Inferior parietal cortex (tissue), 1 donor: ENCODE measurements around the gene TIAM2.

Experiments used
- DNase-seq: peaks from one replicate; pipeline ENCODE4 v3.0.0-alpha.2; 2016; ENCODE audit errors: extremely low spot score

TIAM2 gene

DNA sequence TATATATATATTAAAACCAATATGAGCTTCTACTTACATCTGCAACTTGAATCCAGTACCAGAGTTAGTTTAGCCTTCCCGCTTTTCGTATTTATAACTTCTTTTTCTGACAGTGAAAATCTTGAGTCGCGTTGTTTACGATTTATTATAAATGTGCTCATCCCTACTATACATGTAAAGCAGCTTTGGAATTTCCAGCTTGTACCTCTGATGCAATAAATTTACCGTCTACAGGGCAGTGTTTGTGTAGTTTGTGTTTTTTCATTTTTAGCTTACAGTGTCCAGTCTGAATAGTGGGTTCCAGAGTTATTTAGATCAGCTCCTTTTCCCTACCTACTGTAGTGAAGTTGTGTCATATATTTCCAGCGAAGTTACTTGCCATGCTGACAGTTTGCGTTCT lies 66.3 kb downstream of the TIAM2 start:
- no peak for DNase-seq

DNA sequence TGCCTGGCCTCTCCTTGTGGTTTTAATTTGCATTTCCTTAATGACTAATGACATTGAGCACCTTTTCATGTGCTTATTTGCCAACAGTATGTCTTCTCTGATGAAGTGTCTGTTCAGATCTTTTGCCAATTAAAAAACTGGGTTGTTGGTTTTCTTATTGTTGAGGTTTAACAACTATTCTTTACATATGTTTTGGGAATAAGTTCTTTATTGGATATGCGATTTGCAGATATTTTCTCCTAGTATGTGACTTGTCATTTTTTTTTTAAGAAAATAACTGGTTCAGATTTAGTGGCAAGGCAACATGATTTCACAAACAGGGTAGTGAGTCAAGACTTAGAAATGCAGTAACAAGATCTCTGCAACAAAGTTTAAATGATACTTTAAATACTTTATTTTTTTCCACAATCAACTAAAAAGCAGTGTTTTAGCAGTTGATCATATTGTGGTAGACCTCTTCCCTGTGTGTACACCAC lies 67.8 kb downstream of the TIAM2 start:
- DNase-seq, result no peak

DNA sequence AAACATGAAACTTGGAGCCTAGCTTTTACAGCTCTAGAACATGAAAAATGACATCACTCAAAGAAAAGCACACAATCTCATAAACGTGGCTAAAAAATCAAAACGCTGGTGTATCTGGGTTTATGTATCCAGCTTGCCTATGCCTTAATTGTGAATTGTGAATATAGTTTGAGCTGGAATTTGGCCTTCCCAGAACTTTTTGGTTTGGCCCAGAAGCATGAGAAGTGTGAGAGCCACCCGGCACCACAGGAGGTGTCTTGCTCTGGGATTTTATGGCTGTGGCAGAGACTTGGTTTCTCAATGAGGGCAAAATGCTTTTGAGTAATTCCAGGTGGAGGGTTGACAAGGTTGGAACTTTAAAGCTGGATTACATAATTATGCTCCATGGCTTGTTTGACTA lies 69.2 kb downstream of the TIAM2 start:
- DNase-seq, result no peak

DNA sequence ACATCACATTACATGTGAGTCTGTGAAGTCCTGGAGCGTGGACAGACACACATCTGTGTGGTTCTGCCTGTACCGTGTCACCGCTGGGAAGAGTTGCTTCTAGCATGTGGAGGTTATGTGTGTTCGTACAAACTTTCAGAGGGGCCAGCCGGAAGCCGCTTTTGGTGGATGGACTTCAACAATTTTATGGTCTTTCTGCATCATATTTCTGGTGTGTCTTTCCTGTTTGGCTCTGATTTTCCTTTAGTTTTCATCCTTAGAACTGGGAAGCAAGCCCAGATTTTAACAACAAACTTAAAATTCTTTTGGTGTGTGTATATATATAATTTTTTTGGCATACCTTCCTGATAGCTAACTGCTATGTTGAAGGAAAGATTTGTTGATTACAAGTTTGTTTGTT lies 71.2 kb downstream of the TIAM2 start:
- DNase-seq, result no peak

DNA sequence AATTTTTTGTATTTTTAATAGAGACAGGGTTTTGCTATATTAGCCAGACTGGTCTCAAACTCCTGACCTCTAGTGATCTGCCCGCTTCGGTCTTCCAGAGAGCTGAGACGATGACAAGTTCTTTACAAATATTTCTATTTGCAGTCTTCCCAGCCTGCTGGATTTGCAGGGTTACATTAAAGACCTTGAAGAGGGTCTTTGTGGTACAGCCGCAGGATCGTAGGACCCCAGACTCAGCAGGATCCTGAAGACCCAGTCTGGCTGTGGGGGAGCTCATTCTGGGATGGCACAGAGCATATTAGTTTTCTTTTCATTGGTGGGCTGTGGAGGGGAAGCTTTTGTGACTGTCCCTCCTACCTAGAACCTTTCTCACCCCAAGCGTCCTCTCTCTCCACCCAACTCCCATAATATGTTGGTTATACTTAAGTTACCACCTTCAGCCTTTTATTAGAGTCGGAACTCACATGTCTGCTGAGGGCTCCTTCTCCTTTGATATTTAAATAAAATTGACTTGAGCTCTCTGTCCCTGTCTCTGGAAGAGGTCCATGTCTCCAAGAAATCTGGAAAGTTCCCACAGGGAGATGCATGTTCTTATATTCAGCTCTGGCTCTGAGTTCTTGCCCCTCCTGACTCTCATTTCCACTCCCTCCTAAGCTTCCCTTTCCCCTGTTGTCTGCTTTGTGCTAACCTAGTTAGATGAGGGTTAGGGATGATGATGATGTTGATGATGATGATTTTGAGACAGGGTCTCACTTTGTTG lies 72.0 kb downstream of the TIAM2 start:
- DNase-seq, result no peak

DNA sequence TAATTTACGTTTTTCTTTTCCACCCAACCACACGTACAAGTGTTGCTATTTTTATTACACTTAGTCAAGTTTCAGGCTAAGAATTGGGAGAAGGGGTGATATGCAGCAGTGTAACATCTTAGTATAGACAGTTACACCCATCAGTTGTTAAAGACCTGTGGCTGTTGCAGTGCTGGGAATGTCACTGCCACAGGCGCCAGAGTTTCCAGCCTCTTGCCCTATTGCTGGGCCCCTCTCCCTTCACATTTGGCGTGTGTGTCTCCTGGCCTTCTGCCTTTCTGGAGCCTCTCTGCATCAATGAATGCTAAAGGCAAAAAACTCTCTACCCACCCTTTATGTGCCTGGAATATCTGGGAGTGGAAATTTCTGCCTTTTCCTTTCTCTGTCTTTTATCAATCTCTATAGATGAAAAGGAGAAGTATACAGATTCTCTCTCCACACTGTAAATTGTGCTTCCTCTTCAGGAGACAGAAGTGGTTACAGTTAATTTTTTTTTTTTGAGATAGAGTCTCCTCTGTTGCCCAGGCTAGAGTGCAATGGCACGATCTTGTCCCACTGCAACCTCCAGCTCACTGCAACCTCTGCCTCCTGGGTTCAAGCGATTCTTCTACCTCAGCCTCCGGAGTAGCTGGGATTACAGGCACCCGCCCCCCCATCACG lies 73.0 kb downstream of the TIAM2 start:
- DNase-seq, result no peak

DNA sequence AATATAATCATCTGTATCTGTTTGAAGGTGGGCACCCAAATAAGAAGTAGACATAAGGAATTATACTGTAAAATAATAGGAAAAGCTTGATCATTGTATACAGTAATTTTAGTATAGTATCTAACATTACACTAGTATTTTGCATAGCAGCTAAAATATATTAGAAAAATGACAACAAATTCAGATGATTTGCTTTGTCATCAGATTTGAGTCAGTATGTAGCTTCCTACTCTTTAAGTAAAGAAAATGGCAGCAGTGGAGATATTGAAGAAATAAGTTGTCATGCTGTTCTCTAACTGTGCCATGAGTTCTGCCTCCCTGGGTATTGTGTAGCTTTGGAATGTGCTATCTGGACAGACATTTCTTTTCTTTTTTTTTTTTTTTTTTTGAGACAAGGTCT lies 74.4 kb downstream of the TIAM2 start:
- DNase-seq, result no peak

DNA sequence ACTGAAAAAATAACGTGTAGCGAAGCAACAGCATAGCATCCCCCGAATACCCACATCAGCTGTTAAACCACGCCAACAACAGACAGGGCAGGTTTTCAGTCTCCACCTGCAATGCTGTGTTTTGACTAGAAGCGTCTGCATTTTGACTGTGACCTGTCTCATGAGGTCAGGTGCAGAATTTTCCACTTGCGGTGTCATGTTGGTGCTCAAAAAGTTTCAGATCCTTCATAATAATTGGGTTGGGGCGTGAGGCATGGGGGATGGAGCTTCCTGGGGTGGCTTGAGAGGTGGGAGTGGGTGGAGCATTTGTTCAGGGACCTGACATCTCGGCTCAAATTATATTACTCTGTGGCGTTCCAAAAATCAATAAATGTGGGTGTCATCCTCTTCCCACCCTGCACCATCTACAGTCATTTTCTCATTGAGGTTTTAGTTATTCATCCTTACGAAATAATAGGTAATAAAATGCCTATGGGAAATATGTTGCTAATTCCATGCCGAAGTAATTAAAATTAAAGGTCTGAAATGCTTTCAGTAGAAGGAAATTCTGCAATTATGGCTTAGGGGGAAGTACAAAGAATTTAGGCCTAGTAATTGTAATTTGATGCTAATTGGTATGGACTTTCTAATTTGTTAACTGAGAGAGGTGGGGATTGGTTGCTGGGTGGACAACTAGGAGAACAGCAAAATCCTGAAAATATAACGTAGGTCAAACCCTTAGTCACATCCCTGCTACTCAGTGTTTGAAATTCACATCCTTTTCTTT lies 81.0 kb downstream of the TIAM2 start:
- no peak for DNase-seq

DNA sequence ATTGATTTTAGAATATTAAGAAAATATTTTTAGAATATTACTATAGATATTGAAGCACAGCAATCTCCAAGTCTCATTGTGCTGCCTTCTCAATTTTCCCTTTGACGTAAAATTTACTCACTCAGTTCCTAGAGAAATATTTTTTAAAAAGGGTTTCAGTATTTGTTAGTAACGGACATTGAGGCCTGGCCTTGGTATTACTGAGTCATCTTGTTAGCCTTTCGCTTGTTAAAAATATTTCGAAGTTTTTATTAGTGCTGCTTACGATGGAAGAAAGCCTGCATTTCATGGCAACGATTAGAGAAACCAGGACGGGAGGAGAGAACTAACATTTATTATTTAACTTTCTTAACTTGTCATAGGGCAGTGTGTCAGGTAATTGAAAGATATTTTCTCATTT lies 82.2 kb downstream of the TIAM2 start:
- DNase-seq, result no peak

DNA sequence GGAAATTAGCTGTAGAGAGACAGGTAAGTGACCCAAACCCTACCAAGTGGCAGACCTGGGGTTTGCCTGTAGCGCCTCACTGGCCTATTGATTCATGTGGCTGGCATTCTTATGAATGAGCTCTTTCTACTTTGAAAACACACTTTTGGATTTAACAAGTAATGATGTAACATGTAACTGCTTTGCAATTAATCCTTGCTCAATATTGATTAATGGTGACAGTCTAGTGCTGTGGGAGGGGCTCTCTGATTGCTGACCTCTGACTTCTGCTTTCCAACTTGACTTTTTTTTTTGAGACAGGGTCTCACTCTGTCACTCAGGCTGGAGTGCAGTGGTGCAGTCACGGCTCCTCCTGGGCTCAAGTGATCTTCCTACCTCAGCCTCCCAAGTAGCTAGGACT lies 82.7 kb downstream of the TIAM2 start:
- DNase-seq, result no peak

DNA sequence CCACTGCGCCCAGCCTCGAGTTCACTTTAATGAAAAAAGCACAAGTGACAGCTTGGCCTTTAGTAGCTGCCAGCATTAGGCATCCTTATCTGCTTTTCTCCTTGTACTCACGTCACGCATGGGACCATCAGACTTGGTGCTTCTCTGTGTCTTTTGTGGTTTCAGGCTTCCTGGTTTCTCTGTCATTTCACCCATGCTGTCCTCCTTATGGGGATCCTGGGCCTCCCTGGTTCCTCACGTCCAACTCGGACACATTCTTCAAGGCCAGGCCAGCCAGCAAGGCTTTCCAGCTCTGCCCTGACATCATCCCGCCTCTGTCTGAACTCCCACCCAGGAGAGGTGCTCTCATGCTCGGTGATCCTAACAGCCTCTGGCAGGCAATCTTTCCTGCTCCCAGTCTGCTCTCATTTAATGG lies 83.2 kb downstream of the TIAM2 start:
- DNase-seq, result no peak

DNA sequence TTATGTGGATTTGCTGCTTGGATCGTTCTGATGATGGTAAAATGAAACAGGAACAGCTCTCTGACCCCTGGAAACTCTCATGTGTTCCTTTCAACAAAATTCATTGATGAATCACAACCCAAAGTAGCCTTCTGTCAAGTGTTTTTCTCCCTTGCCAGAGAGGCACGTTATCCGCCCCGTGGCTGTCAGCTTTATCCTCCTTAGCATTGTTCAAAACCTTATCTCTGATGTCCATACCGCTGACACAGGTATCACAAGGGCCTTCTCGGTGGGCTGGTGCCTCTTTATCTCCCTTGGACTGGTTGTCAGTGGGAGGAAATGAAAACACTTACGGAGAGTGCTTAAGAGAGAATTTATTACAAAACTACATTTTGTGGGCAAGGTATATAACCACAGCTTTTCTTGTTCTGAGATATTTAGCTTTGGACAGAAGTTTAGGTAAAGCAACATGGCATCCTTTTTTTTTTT lies 84.9 kb downstream of the TIAM2 start:
- DNase-seq, result no peak

DNA sequence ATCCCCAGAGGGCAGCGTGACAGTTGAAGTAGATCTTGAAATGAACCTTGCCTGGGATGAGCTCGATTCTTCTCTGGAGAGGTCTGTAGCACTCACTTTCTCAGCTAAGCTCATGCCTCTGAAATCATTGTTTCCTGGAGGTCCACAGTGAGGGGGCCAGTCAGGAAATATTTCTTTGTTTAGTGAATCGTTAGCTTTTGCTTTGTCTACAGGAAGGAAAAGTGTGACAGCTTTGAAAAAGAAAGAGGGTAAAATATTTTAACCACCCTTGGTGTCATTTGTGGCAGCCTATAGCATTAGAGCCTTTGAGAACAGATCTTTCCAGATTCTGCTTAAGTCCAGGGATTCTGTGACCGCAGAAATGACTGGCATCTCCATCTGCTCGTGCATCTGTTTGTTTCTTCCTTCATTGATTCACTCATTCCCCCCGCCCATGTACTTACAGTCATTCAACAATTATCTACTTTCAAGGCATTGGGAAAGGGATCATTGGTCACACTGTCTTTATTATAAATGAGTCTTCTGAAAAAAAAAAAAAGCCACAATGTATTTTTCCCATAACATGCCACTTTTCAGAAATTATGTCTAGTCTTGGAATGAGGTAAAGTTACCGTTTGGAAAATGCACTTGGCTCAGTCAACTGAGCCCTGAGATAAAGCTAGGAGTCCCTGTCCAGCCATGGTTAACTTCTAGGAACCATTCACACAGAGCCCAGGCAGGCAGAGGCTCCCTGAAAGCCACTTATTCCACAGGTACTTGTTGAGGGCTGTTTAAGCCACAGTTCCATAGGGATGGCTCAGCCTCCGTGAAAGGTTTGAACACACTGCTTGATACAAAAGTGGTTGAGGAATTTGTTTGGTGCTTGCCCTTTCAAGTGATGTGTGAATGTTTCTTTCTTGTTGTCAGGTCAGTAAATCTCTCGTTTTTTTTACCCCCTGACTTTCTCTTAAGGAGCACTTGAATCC lies 86.0 kb downstream of the TIAM2 start:
- DNase-seq, result no peak

DNA sequence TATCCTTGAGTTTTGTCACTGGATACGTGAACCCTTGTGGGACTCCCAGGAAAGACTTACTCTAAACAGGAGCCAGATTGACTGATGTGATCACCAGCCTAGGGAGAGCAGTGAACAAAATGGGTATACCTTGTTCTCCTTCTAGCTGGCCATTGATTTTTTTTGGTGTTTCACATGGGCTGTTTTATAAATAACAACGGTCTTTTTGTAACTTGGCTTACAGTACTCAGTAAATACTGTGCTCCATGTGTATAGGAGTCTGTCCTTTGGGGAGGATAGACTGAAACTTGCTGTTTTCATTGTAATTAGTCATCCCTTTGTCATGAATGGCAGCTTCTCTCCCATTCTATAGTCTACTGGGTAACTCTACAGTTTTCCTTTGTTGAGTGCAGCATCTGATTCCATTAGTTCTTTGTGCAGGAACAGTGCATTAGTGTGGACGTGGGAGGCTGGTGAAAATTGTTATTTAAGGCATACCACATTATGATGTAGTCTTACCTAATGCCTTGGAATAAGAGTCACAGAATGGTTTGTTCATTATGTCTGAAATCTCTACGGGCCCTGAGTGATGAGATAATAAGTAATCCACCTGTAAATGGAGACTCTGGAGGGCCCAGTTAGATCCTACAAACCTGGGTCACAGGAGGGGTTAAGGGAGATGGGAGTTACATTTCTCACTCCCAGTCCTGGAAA lies 89.5 kb downstream of the TIAM2 start:
- no peak for DNase-seq

DNA sequence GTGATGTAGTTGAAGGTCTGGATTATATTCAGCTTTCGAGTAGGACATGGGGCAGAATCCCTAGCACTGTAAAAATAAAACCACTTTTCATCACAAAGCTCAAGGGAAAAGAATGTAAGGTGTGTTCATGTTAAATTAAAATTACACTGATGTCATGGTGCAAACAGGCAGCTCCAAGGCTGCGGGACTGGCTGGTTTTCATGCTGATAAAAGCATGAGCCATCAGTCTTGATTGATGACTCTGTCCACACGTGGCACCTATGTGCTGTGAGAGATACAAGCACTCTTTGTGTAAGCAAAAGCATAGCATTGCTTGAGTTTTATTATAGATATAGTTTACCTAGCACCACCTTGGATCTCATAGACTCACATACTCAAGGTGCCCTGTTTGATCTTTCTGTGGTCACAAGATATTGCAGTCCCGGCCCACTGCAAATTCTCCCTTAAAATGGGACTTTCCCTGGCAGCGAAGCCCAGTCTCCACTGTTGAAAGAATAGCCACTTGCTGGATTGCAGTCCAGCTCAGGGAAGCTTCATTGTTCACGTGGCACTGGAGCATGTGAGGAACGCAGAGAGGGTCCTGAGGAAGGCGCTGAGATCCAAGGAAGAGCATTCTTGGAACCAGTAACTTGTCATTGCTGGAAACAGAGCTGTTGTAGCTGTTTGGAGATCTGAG lies 90.6 kb downstream of the TIAM2 start:
- DNase-seq, result no peak

DNA sequence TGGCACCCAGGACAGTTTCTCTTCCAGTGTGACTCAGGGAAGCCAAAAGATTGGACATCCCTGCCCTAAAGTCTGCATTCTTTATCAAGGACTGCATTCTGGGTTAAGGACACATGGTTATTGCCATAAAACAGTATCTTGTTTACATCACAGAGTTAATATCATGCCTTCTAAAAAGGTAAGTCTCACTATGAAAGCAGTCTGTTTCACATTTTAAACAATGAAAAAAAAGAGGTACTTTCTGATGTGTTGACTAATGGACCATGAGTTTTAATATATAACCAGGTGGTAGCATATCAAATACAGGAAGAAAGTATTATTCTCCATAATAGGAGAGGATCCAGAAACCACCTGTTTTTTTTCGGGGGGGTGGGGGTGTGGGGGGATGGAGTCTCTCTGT lies 93.7 kb downstream of the TIAM2 start:
- DNase-seq, result no peak

DNA sequence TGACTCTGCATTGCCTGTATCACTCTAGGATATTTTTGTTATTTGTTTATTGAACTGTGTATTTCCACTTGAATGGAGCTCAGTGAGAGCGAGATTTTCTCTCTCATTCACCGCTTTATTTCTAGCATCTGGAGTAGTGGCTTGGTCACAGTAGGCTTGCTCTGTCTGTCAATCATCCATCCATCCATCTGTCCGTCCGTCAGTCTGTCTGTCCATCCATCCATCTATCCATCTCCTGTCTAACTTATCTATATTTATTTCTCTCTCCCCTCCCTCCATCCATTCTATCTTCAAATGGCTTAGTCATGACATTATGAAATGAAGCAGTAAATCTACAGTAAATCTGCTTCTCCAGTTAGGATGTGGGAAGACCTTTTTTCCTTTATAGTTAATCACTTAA lies 94.6 kb downstream of the TIAM2 start:
- no peak for DNase-seq

DNA sequence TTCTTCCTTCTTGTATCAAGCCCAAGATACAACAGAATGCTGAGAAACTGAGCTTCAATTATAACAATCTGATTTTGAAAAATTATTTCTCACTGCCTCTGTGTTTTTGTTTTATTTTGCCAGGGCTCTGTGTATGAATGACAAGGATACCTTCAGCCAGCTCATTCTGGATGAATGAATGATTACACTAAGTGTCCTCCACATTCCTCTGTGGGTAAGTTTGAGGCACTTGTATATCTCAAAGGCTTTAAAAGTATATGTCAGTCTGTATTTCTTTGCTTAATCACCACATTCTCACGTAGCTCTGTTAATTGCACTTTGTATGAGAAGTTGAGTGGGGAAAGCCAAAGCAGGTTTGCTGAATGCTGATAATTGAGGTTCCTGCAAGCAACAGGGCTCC lies 95.1 kb downstream of the TIAM2 start:
- DNase-seq, result no peak

DNA sequence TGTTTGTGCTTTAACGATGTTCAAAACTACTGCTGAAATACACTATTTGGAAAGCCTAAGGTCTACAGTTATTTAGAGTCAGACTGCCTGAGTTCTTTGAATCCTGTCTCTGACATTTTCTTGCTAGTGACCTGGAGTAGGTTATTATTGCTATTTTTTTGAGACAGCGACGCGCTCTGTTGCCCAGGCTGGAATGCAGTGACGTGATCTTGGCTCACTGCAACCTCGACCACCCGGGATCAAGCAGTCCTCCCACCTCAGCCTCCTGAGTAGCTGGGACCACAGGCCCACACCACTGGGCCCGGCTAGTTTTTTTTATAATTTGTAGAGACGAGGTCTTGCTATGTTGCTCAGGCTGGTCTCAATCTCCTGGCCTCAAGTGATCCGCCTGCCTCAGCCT lies 96.6 kb downstream of the TIAM2 start:
- no peak for DNase-seq

DNA sequence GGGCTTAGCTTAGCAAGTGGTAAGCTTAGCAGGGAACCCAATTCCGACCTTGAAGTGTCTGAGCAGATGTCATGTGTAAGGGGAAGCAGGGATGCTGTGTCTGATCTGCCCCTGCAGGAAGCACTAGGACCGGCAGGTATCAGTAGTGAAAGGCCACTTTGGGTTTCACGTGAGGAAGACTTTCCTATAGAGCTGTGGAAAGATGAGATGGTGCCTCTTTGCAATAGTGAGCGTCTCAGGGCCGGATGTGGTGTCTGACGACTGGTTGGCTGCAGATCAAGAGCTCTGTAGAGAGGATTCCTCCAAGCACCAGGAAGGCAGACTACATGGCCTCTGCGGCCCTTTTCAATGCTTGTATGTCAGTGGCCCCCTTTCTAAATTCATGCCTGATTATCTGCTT lies 98.3 kb downstream of the TIAM2 start:
- DNase-seq, result no peak
